Neutrophil (primary cell): Measurements from ENCODE around the gene CIAO3.

Experiments used
- H3K27ac ChIP-seq: fragments of 200-600 bp; sonication (generic); 2 replicates; pipeline ENCODE4 v1.5.1; 2016; ENCODE audit warnings: mild to moderate bottlenecking, moderate library complexity
- H3K27me3 ChIP-seq: fragments of 200-600 bp; sonication (generic); 2 replicates; pipeline ENCODE4 v1.6.0; 2016; ENCODE audit warnings: mild to moderate bottlenecking
- H3K36me3 ChIP-seq: fragments of 200-600 bp; sonication (generic); 2 replicates; pipeline ENCODE4 v1.5.1; 2017
- H3K4me1 ChIP-seq, 2 experiments: fragments of 200-600 bp in 1 of 2; sonication (generic) in 1 of 2; 1 replicate in 1 of 2; 2 replicates in 1 of 2; pipeline versions ENCODE4 v1.5.1 to v1.6.1; 2013 to 2016; ENCODE audit warnings: low read depth in 1 of 2, low read length in 1 of 2, mild to moderate bottlenecking in 1 of 2, moderate library complexity in 1 of 2; ENCODE audit not compliant: control insufficient read depth in 1 of 2, insufficient read depth in 1 of 2
- H3K4me3 ChIP-seq, 2 experiments: fragments of 200-600 bp in 1 of 2; sonication (generic) in 1 of 2; 1 replicate in 1 of 2; 2 replicates in 1 of 2; pipeline ENCODE4 v1.5.1; 2013 to 2016; ENCODE audit warnings: low read depth in 1 of 2, low read length in 1 of 2, mild to moderate bottlenecking in 1 of 2, moderate library complexity in 1 of 2
- H3K9me3 ChIP-seq: fragments of 200-600 bp; sonication (generic); 2 replicates; pipeline ENCODE4 v1.5.1; 2016
- TF ChIP-seq, protein P1 (sequence below): fragments of 200-600 bp; sonication (generic); IDR thresholded peaks from 2 replicates; pipeline ENCODE4 v1.5.1; 2016; ENCODE audit warnings: antibody characterized with exemption

The CIAO3 gene

DNA sequence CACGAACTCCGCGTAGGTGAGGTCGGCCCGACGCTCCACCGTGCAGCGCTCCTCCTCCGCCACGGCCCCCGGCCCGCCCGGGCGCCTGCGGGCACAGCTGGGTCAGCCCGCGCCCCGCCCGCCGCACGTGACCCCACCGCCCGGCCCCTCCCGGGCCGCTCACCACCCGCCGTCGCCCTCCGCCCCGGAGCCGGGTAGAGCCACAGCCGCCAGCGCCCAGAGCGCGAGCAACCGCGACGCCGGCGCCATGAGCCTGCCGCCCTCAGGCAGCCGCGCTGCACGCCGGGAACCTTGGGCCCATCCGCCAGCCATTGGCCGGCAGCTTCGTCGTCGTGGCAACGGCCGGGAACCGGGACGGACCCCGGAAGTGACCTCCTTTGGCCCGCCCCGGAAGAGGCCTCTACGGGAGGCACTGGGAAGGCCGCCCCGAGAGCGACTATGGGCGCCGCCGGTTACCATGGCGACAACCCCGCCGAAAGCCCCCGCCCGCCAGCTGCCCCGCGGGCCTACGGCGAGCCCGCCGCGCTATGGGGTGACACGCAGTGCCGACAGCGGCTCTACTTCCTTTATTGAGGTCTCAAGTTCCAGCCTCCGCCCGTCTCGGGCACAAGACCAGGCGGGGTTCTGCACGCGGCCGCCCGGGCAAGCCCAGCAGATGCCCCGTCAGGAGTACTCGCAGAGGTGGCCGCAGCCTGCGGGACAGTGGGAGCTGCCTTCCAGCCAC is 56.6 kb downstream of the CIAO3 start, which contains the start of gene JMJD8:
TSS of gene JMJD8 (minus strand) at position 264 of the 724 bp plus-strand sequence. CDS start at position 249, 15 bp downstream.
- H3K27ac ChIP-seq = peak within 1 kb of the TSS; percentile 88
- TF ChIP-seq, protein P1, sequence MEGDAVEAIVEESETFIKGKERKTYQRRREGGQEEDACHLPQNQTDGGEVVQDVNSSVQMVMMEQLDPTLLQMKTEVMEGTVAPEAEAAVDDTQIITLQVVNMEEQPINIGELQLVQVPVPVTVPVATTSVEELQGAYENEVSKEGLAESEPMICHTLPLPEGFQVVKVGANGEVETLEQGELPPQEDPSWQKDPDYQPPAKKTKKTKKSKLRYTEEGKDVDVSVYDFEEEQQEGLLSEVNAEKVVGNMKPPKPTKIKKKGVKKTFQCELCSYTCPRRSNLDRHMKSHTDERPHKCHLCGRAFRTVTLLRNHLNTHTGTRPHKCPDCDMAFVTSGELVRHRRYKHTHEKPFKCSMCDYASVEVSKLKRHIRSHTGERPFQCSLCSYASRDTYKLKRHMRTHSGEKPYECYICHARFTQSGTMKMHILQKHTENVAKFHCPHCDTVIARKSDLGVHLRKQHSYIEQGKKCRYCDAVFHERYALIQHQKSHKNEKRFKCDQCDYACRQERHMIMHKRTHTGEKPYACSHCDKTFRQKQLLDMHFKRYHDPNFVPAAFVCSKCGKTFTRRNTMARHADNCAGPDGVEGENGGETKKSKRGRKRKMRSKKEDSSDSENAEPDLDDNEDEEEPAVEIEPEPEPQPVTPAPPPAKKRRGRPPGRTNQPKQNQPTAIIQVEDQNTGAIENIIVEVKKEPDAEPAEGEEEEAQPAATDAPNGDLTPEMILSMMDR = no peak
- no peaks in the 10 kb centered on the region for H3K9me3 ChIP-seq
- H3K4me3 ChIP-seq = peak within 1 kb of the TSS; percentile 81 to 82
- H3K27me3 ChIP-seq = no peaks in the 10 kb centered on the region
- peaks cover 20% of the 10 kb centered on the region for H3K36me3 ChIP-seq
- H3K4me1 ChIP-seq = peaks cover 35 to 50% of the 10 kb centered on the region in 2 experiments

DNA sequence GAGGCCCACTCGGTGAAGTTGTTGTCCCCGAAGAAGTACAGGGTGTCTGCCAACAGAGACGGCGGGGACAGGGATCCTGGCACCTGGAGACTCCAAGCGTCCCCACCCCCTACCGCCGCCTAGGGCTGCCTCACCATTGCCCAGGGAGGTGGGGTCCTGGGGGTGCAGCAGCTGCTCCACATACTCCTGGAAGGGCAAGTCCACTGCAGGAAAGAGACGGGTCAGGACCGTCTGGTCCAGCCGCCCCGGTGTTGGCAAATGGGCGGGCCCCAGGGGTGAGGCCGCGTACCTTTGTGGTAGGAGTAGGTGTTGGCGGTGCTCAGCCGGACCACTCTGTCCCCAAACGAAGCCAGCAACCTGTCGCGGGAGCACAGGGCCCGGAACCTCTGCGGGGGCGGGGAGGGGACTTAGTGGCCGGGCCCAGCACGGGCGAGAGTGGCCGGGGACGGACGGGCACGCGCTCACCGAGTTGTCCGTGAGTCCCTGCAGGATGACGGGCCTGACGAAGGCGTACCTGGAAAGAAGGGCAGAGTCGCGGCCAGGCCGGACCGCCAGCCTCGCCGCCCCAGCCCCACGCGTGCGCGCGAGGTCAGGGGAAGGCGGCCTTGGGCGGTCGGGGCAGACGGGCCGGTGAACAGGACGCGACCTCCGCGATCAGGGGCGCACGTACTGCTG is 57.3 kb downstream of the CIAO3 start:
- peaks cover 33 to 53% of the 10 kb centered on the region in 2 experiments for H3K4me1 ChIP-seq
- no peaks in the 10 kb centered on the region for H3K27me3 ChIP-seq
- TF ChIP-seq, protein P1 = no peak
- H3K36me3 ChIP-seq = peaks cover 20% of the 10 kb centered on the region
- H3K4me3 ChIP-seq = peak overlapping the region; percentile 81 to 82
- H3K9me3 ChIP-seq = no peaks in the 10 kb centered on the region
- H3K27ac ChIP-seq = peak overlapping the region; percentile 88

DNA sequence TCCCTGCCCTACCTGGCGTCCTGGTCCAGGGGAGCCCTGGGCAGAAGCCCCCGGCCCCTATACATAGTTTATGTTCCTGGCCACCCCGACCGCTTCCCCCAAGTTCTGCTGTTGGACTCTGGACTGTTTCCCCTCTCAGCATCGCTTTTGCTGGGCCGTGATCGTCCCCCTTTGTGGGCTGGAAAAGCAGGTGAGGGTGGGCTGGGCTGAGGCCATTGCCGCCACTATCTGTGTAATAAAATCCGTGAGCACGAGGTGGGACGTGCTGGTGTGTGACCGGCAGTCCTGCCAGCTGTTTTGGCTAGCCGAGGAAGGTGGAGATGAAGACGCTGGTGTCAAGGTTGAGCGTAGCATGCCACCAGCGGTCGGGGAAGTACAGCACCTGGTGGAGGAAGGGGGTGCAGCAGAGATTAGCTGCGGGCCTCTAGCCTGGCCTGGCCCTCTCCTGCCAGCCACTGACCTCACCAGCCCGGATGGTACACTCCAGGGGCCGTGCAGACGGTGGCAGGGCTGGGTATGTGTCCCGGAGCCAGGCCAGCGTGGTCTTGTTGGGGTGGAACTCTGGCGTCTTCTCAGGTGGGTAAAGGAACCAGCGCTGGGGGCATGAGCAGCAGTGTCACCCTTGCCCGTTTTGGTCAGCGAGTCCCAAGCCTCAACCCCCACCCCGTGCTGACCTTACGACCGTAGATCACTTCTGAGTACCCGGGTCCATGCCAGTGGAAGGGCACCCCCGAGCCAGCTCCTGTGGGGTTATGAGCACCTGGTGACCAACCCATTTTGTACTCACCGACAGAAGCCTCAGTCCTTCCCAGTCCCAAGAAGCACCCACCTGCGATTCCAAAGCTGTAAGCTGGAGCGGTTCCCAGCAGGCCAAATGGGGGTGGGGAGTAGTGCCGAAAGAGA is 58.1 kb downstream of the CIAO3 start:
- Histone ChIP-seq H3K9me3 (no peaks in the 10 kb centered on the region), H3K27me3 (peaks cover 7% of the 10 kb centered on the region), H3K36me3 (peaks cover 20% of the 10 kb centered on the region), H3K27ac (no peak overlapping the region), H3K4me3 (no peak overlapping the region), H3K4me1 (peaks cover 33 to 54% of the 10 kb centered on the region in 2 experiments)
- TF ChIP-seq, protein P1 = no peak

DNA sequence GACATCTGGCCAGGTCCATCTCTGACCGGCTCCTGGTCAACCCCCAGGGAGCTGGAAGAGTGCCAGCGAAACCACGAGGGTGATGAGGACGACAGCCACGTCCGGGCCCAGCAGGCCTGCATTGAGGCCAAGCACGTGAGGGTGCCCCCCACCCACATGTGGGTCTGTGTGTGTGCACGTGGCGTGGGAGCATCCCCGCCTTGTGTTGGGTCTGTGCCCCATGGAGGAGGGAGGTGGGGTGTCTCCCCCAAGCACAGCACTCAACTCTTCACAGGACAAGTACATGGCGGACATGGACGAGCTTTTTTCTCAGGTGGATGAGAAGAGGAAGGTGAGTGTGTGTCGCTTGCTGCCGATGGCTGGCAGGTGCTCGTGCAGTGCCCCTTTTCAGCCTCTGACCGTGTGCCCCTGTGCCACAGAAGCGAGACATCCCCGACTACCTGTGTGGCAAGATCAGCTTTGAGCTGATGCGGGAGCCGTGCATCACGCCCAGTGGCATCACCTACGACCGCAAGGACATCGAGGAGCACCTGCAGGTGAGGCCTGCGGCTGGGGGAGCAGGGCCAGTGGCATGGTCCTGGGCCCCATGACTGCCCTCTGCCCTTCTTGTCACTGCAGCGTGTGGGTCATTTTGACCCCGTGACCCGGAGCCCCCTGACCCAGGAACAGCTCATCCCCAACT is 58.9 kb downstream of the CIAO3 start:
- H3K36me3 ChIP-seq = peaks cover 19% of the 10 kb centered on the region
- TF ChIP-seq, protein P1 = no peak
- H3K27me3 ChIP-seq = peaks cover 15% of the 10 kb centered on the region
- peaks cover 39 to 63% of the 10 kb centered on the region in 2 experiments for H3K4me1 ChIP-seq
- no peaks in the 10 kb centered on the region for H3K9me3 ChIP-seq
- H3K4me3 ChIP-seq = peak overlapping the region in 1 of 2 experiments; percentile 2
- H3K27ac ChIP-seq = no peak overlapping the region
